ENCODE results near the gene HMGB2.

The HMGB2 gene

GRCh38 chr4:173360587-173361221 is 26.5 kb upstream of the HMGB2 start:
- no peak for TF ChIP-seq POLR2A (IDR thresholded peaks at IDR 0.05; ENCODE audit: low read depth, low read length)
- FAIRE-seq (no peak), DNase-seq (ENCODE audit: insufficient read length, low spot score) (no peak)

- DNase-seq (ENCODE audit: insufficient read length, low spot score) (no peak), FAIRE-seq (no peak)
- no peak for TF ChIP-seq POLR2A (IDR thresholded peaks at IDR 0.05; ENCODE audit: low read depth, low read length)
Measured at GRCh38 chr4:173357939-173358338, 23.8 kb upstream of the HMGB2 start.

GRCh38 chr4:173347467-173347866 is 13.3 kb upstream of the HMGB2 start:
- no peak for DNase-seq (ENCODE audit: insufficient read length, low spot score)
- FAIRE-seq, result no peak
- TF ChIP-seq POLR2A (IDR thresholded peaks at IDR 0.05; ENCODE audit: low read depth, low read length), result no peak

- no peak for FAIRE-seq
- no peak for TF ChIP-seq POLR2A (IDR thresholded peaks at IDR 0.05; ENCODE audit: low read depth, low read length)
- DNase-seq (ENCODE audit: insufficient read length, low spot score), result no peak
Measured at GRCh38 chr4:173346074-173346473, 11.9 kb upstream of the HMGB2 start.

GRCh38 chr4:173345648-173346047 is 11.5 kb upstream of the HMGB2 start:
- no peak for TF ChIP-seq POLR2A (IDR thresholded peaks at IDR 0.05; ENCODE audit: low read depth, low read length)
- FAIRE-seq (no peak), DNase-seq (ENCODE audit: insufficient read length, low spot score) (no peak)

GRCh38 chr4:173343832-173344397 is 9.8 kb upstream of the HMGB2 start:
- no peak for TF ChIP-seq POLR2A (IDR thresholded peaks at IDR 0.05; ENCODE audit: low read depth, low read length)
- no peak for DNase-seq (ENCODE audit: insufficient read length, low spot score)
- FAIRE-seq, result no peak

GRCh38 chr4:173337463-173337862 is 3.3 kb upstream of the HMGB2 start:
- FAIRE-seq (no peak), DNase-seq (ENCODE audit: insufficient read length, low spot score) (no peak)
- TF ChIP-seq POLR2A (IDR thresholded peaks at IDR 0.05; ENCODE audit: low read depth, low read length), result no peak

- DNase-seq (ENCODE audit: insufficient read length, low spot score) (peak; percentile 63), FAIRE-seq (peak; percentile 83)
- TF ChIP-seq POLR2A (IDR thresholded peaks at IDR 0.05; ENCODE audit: low read depth, low read length), result peak; percentile 61; the same call in 1 of the 2 replicates
Measured at GRCh38 chr4:173334891-173335752, 964 bp upstream of the HMGB2 start.

- FAIRE-seq (no peak), DNase-seq (ENCODE audit: insufficient read length, low spot score) (no peak)
- no peak for TF ChIP-seq POLR2A (IDR thresholded peaks at IDR 0.05; ENCODE audit: low read depth, low read length)
Measured at GRCh38 chr4:173333658-173334084, 487 bp downstream of the HMGB2 start.

- TF ChIP-seq POLR2A (IDR thresholded peaks at IDR 0.05; ENCODE audit: low read depth, low read length), result no peak
- no peak for FAIRE-seq
- no peak for DNase-seq (ENCODE audit: insufficient read length, low spot score)
Measured at GRCh38 chr4:173332963-173333657, 1.0 kb downstream of the HMGB2 start.

GRCh38 chr4:173332021-173332487 is 2.1 kb downstream of the HMGB2 start:
- no peak for FAIRE-seq
- TF ChIP-seq POLR2A (IDR thresholded peaks at IDR 0.05; ENCODE audit: low read depth, low read length), result no peak
- DNase-seq (ENCODE audit: insufficient read length, low spot score), result no peak

GRCh38 chr4:173330590-173330989 is 3.6 kb downstream of the HMGB2 start:
- FAIRE-seq (no peak), DNase-seq (ENCODE audit: insufficient read length, low spot score) (no peak)

GRCh38 chr4:173328236-173328901 is 5.8 kb downstream of the HMGB2 start:
- no peak for TF ChIP-seq POLR2A (IDR thresholded peaks at IDR 0.05; ENCODE audit: low read depth, low read length)

More at GRCh38 chr4:173330590-173330989, 3.6 kb downstream of the HMGB2 start:
- TF ChIP-seq POLR2A (IDR thresholded peaks at IDR 0.05; ENCODE audit: low read depth, low read length), result no peak

More at GRCh38 chr4:173328236-173328901, 5.8 kb downstream of the HMGB2 start:
- no peak for DNase-seq (ENCODE audit: insufficient read length, low spot score)
- no peak for FAIRE-seq
